Measurements from ENCODE around the gene ANXA2. TPM values are rescaled to one million over a fixed set of nuclear protein-coding genes. Genes with fewer than 3 reads are reported as not detected.

Gene ANXA2
- total RNA-seq, 1 donor, result 3,136 TPM

- TF ChIP-seq, protein P1, sequence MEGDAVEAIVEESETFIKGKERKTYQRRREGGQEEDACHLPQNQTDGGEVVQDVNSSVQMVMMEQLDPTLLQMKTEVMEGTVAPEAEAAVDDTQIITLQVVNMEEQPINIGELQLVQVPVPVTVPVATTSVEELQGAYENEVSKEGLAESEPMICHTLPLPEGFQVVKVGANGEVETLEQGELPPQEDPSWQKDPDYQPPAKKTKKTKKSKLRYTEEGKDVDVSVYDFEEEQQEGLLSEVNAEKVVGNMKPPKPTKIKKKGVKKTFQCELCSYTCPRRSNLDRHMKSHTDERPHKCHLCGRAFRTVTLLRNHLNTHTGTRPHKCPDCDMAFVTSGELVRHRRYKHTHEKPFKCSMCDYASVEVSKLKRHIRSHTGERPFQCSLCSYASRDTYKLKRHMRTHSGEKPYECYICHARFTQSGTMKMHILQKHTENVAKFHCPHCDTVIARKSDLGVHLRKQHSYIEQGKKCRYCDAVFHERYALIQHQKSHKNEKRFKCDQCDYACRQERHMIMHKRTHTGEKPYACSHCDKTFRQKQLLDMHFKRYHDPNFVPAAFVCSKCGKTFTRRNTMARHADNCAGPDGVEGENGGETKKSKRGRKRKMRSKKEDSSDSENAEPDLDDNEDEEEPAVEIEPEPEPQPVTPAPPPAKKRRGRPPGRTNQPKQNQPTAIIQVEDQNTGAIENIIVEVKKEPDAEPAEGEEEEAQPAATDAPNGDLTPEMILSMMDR (IDR thresholded peaks at IDR 0.05; ENCODE audit: insufficient read depth, low read length), result no peak
- peak; percentile 99 for DNase-seq (ENCODE audit: low read depth)
- peak overlapping the region; percentile 26 for H3K4me3 ChIP-seq (ENCODE audit: low read depth, low read length)
These were observed 26.4 kb downstream of the ANXA2 start for GRCh38 chr15:60371175-60372051.

DNA sequence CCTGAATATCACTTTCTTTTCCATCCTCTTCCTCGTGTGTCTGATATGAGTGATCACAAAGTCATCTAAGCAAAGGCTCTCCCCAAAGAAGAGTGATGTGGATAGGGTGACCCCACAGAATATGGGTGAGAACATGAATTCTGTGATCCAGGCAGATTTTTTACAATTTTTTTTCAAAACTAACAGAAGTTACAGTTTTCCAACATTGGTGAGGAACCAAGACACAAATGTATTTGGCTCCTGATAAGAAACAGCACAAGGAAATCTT is 27.0 kb downstream of the ANXA2 start:
- TF ChIP-seq, protein P1 (IDR thresholded peaks at IDR 0.05; ENCODE audit: insufficient read depth, low read length), result no peak

GRCh38 chr15:60370105-60370868 is 27.5 kb downstream of the ANXA2 start:
- peak; percentile 68 for DNase-seq (ENCODE audit: low read depth)
- TF ChIP-seq, protein P1 (IDR thresholded peaks at IDR 0.05; ENCODE audit: insufficient read depth, low read length), result no peak
- H3K4me3 ChIP-seq (ENCODE audit: low read depth, low read length), result no peak overlapping the region

More for the DNA sequence above, 27.0 kb downstream of the ANXA2 start:
- DNase-seq (ENCODE audit: low read depth), result no peak
- H3K4me3 ChIP-seq (ENCODE audit: low read depth, low read length), result no peak overlapping the region

DNA sequence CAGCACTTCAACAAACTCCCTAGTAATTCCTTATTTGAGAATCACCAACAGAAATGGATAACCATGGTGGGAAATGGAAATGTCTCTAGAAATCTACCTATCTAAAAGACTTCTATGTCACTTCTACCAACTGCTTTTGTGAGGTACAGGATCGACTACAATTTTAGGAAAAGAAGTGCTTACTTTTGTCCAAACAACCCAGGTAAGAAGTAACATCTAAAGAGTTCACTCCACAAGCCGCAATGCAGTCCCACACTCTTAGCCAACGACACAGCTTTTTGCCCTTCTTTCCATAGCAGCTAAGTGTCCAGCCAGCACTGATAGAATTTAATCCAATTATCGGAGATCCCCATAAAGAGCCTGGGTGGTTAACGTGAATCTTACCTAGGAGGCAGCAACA is 28.1 kb downstream of the ANXA2 start:
- DNase-seq (ENCODE audit: low read depth), result no peak
- TF ChIP-seq, protein P1 (IDR thresholded peaks at IDR 0.05; ENCODE audit: insufficient read depth, low read length), result no peak
- no peak overlapping the region for H3K4me3 ChIP-seq (ENCODE audit: low read depth, low read length)

- no peak overlapping the region for H3K4me3 ChIP-seq (ENCODE audit: low read depth, low read length)
- DNase-seq (ENCODE audit: low read depth), result no peak
- TF ChIP-seq, protein P1 (IDR thresholded peaks at IDR 0.05; ENCODE audit: insufficient read depth, low read length), result no peak
These were observed 33.2 kb downstream of the ANXA2 start for GRCh38 chr15:60364612-60364924.

DNA sequence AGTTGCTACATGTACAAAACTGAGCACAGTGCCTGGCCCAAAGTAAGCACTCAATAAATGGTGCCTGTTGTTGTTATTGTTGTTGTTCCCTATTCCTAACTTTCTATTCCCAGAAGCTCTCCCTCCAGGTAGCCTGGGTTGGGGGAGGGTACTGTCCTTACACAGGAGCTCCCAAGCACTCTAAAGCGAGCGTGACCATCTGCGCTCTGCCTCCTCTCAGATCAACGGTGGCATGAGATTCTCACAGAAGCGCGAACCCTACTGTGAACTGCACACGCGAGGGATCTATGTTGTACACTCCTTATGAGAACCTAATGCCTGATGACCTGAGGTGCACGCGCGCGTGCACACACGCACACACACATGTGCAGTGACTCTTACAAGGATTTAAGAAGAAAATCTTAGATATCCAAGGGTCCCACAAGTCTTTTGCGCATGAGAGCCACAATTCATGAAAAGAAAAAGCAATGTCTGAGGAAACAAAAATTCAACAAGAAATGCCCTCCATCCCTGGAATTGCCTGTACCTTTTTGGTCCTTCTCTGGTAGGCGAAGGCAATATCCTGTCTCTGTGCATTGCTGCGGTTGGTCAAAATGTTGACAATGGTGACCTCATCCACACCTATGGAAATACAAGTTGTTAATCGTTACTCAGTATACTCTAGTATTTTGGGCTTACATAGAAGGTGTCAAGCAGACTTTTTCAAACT is 33.7 kb downstream of the ANXA2 start:
- H3K4me3 ChIP-seq (ENCODE audit: low read depth, low read length), result no peak overlapping the region
- TF ChIP-seq, protein P1 (IDR thresholded peaks at IDR 0.05; ENCODE audit: insufficient read depth, low read length), result no peak
- no peak for DNase-seq (ENCODE audit: low read depth)
